Activated T-cell treated with anti-CD3 and anti-CD28 coated beads for 4 hours (primary cell): Measurements from ENCODE around the gene MBOAT2.

Experiments
- DNase-seq: peaks from one replicate; pipeline ENCODE4 v3.0.0-alpha.2; 2020

Gene MBOAT2

GRCh38 chr2:9017411-9017810 lies 13.9 kb upstream of the MBOAT2 start:
- DNase-seq, result no peak

GRCh38 chr2:9015998-9016397 lies 12.5 kb upstream of the MBOAT2 start:
- no peak for DNase-seq

- no peak for DNase-seq
These were observed 9.9 kb upstream of the MBOAT2 start for GRCh38 chr2:9013403-9013802.

GRCh38 chr2:9010866-9011265 lies 7.4 kb upstream of the MBOAT2 start:
- no peak for DNase-seq

GRCh38 chr2:9008951-9009664 lies 5.6 kb upstream of the MBOAT2 start:
- no peak for DNase-seq

- no peak for DNase-seq
These were observed 2.9 kb upstream of the MBOAT2 start for GRCh38 chr2:9006368-9006767.

GRCh38 chr2:9004338-9005204 lies 1.1 kb upstream of the MBOAT2 start:
- DNase-seq, result no peak

- DNase-seq, result no peak
These were observed 193 bp downstream of the MBOAT2 start for GRCh38 chr2:9003366-9003615.

GRCh38 chr2:9002637-9003365 lies 683 bp downstream of the MBOAT2 start:
- no peak for DNase-seq

- DNase-seq, result no peak
These were observed 1.2 kb downstream of the MBOAT2 start for GRCh38 chr2:9002313-9002636.

GRCh38 chr2:9001778-9002177 lies 1.7 kb downstream of the MBOAT2 start:
- DNase-seq, result no peak

GRCh38 chr2:9001229-9001628 lies 2.3 kb downstream of the MBOAT2 start:
- no peak for DNase-seq

GRCh38 chr2:9000442-9000841 lies 3.0 kb downstream of the MBOAT2 start:
- DNase-seq, result no peak

GRCh38 chr2:8999797-9000196 lies 3.7 kb downstream of the MBOAT2 start:
- no peak for DNase-seq

GRCh38 chr2:8999102-8999446 lies 4.4 kb downstream of the MBOAT2 start:
- no peak for DNase-seq

- DNase-seq, result no peak
These were observed 4.9 kb downstream of the MBOAT2 start for GRCh38 chr2:8998418-8999101.

GRCh38 chr2:8997631-8998030 lies 5.9 kb downstream of the MBOAT2 start:
- DNase-seq, result no peak

- DNase-seq, result no peak
These were observed 6.4 kb downstream of the MBOAT2 start for GRCh38 chr2:8997108-8997507.

- no peak for DNase-seq
These were observed 7.5 kb downstream of the MBOAT2 start for GRCh38 chr2:8996006-8996405.

GRCh38 chr2:8994386-8994785 lies 9.1 kb downstream of the MBOAT2 start:
- no peak for DNase-seq

- no peak for DNase-seq
These were observed 9.6 kb downstream of the MBOAT2 start for GRCh38 chr2:8993902-8994278.

GRCh38 chr2:8993196-8993901 lies 10.1 kb downstream of the MBOAT2 start:
- DNase-seq, result no peak

GRCh38 chr2:8992643-8993042 lies 10.8 kb downstream of the MBOAT2 start:
- DNase-seq, result no peak
